GM19467 (cell line): ENCODE measurements around the gene PAIP2.
"Not testable (repeated sequence)": the region's sequence is repeated elsewhere in the genome, so short reads cannot be mapped to it uniquely, and the experiment has no call there.

Experiments
- ATAC-seq: cut with Tn5 transposase; IDR thresholded peaks from one replicate; pipeline ENCODE4 v1.9.1; 2021; ENCODE audit warnings: mild to moderate bottlenecking, moderate library complexity; ENCODE audit not compliant: unreplicated experiment

PAIP2 gene

DNA sequence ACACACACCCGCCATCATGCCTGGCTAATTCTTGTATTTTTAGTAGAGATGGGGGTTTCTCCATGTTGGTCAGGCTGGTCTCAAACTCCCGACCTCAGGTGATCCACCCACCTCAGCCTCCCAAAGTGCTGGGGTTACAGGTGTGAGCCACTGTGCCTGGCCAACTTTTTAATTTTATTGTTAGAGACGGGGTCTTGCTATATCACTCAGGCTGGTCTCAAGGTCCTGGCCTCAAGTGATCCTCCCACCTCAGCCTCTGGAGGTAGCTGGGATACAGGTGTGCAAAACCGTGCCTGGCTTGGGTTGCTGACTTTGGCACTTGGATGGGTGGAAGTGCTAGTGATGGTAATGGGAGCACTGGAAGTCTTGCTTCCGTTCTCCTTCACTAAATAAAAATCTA lies 67.5 kb downstream of the PAIP2 start:
- ATAC-seq, result not testable (repeated sequence)

DNA sequence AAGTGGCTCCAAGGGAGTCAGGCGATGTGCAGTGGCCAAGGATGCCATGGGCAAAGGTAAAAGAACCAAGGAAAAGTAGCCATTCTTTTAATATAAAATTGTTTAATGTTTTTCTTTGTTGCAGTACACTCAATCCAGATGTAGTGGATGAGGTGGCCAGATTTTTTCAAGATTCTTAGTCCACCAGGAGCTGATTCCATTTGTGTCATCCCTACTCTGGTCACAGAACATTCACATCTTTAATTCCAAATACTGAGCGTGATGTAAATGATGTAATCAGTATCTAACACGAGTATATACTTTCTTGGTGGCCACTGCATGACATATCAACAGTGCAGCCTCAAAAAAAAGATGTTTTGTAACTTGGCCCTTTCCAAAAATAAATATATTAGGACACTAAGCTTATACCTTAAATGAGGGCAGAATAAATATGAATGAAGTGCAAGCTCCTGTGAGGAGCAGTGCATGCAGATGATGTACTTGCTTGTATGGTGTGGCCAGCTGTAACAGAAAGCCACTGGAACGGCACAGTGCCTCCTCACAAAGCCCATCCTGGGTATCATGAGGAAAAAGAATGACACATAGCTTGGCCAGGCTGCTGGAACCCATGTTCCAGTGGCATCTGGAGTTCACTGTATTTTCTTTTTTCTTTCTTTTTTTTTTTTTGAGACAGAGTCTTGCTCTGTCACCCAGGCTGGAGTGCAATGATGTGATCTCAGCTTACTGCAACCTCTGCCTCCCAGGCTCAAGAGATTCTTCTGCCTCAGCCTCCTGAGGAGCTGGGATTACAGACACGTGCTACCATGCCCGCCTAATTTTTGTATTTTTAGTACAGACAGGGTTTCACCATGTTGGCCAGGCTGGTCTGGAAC lies 68.7 kb downstream of the PAIP2 start:
- ATAC-seq, result no peak

DNA sequence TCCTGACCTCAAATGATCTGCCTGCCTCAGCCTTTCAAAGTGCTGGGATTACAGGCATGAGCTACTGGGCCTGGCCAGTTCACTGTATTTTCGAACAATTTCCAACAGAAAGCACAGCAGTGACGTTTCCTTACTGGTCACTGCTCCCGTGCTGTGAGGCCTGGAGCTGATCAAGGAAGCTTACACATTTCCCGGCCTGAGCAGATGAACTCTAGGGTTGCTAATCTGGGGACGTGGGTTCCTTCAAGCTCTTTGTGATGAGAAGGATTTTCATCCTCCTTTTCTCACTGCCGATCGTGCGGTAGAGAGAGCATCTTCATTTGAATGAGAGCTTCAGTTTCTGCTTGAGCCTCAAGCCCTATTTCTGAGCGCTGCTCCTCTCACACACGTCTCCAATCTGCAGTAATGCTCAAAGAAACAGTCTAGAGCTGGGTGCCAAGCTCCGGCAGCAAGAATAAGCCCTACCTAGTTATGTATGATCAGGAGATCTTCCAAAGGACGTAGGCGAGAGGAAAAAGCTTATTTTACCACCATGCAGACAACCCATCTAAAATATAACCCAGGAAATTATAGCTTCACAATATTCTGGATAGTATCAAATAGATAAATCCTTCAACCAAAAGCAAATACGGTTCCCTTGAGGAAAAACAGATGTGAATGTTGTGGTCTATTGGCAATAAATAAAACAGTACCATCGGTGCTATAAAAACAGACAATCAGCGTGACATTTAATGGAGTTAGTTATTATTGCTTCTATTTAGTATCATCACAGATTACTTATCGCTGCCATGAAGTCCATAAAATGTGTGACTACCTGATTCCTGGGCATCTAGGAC lies 69.6 kb downstream of the PAIP2 start:
- no peak for ATAC-seq

GRCh38 chr5:139413153-139413552 lies 71.5 kb downstream of the PAIP2 start:
- ATAC-seq, result no peak

DNA sequence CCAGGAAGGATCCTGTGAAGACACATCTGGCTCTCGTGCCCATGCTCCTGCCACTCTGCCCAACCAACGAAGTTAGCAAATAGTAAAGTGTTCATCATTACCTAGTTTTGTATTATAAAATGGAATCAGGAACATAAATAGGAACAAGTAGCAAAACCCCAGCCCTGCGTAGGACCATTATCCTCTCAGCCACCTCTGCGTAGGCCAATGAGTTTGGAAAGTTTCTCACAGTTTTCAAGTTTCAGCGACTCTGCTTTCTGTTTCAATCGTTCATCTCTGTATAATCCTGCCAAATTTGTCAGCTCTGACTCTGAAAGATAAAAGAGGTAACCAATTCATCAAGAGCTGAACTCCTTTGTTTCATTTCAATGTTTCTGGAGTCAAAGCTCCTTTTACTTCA lies 72.3 kb downstream of the PAIP2 start:
- no peak for ATAC-seq

DNA sequence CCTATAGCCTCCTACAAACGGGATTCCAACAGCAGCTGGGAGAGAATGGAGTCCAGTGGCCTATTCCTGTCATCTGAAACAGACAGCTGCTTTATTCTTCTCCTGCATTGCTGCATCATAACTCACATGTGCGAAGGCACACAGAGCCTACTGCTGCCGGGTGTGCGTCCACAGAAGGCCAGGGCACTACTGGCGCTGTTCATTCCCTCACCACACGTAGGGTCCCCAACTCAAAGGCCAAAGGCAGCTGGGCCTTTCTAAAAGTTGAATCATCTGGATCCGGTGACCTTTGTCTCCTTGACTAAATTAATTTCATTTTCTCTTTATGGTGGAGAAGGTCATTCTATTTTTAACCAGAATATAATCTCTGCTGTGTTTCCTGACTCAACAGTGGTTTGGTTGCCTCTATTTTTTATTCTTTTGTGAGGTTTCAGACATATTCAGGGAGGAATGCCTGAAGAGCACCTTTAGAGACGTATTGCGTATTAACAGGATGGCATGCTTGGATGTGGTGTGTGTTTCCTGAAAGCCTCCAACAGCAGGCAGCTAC lies 73.0 kb downstream of the PAIP2 start:
- no peak for ATAC-seq

DNA sequence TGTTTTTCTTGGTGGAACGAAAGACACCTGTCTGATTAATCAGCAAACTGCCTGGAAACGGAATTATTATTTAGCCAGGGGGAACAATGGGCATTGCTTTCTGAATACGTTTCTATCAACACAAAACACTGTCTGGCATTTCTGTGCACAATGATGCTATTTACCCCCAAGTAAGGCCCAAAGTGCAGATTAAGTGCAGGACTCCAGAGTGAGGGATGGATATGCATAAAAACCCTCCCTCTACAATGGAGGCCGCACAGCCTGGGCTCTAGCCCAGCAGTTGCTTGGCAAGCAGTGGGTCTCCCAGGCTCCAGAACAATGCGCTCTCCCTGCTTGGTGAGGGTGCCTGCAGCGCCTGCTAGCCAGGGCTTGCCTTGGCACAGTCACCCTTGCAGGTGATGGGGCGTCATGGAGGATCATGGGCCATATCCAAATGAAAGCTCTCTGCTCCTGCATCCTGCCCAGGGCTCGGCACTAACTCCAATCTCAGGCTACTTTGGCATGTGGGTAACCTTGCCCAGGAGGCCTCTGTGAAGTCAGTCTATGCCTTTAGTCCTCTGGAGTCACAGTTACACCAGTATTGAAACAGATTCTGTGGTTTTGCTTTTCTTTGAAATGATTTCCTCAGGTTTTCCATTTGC lies 73.7 kb downstream of the PAIP2 start:
- no peak for ATAC-seq

GRCh38 chr5:139415869-139416268 lies 74.2 kb downstream of the PAIP2 start:
- no peak for ATAC-seq

- no peak for ATAC-seq
These were observed 75.0 kb downstream of the PAIP2 start for GRCh38 chr5:139416651-139417050.

DNA sequence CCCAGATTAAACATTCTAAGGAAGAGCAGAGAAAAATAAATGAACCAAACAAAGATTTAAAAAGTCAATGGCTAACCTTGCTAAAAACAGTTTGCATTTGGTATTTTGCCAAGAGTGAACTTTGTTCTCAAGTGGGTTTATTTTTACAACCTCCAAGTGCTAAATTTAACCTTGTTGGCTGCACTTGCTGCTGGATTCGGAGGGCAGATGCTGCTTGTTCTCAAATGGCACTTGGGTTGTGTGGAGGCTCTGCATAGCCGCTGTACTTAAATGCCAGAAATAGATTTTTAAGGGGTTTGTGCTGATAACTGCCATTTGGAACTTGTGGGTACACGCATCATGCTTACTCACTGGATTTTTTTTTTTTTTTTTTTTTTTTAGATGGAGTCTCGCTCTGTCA lies 75.6 kb downstream of the PAIP2 start:
- ATAC-seq, result no peak

DNA sequence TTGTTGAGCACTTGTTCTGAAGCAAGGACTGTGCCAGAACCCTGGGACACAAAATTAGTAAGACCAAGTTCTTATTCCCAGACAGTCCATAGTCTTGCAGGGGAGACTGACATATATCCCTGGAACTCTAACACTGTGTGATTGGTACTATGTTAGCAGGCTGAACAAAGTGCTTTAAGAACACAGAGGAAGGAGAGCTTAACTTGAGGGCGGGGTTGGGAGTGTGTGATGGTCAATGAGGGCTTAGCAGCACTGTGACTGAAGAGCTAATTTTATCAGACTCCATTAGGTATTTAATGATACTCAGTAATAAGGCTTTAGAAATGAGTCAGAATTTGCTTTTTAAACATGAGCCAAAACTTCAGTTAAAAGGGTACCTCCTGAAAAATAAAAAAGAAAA lies 77.1 kb downstream of the PAIP2 start:
- no peak for ATAC-seq
